DOHH2 (cell line): ENCODE measurements around the gene TMTC2.

ENCODE experiments used
- H3F3A ChIP-seq: fragments of 200-600 bp; sonication (generic), shearing (Covaris generic); 2 replicates; pipeline ENCODE4 v1.6.0; 2016; ENCODE audit warnings: antibody characterized with exemption, mild to moderate bottlenecking; ENCODE audit not compliant: control insufficient read depth, insufficient read depth
- H3K27ac ChIP-seq: fragments of 200-600 bp; sonication (generic); 2 replicates; pipeline ENCODE4 v1.5.1; 2014; ENCODE audit warnings: low read depth, mild to moderate bottlenecking, low read length, moderate library complexity
- H3K27me3 ChIP-seq: fragments of 200-600 bp; sonication (generic); 2 replicates; pipeline ENCODE4 v1.6.1; 2014; ENCODE audit warnings: mild to moderate bottlenecking, low read length, mixed read lengths; ENCODE audit not compliant: control insufficient read depth
- H3K36me3 ChIP-seq: fragments of 200-600 bp; sonication (generic); 2 replicates; pipeline ENCODE4 v1.6.1; 2014; ENCODE audit warnings: mild to moderate bottlenecking, low read length, moderate library complexity, mixed read lengths; ENCODE audit not compliant: control insufficient read depth
- H3K4me1 ChIP-seq: fragments of 200-600 bp; sonication (generic); 2 replicates; pipeline ENCODE4 v1.6.1; 2014; ENCODE audit warnings: mild to moderate bottlenecking, low read length, mixed read lengths; ENCODE audit not compliant: control insufficient read depth
- H3K4me2 ChIP-seq: fragments of 200-600 bp; sonication (generic); 2 replicates; pipeline ENCODE4 v1.6.0; 2014; ENCODE audit warnings: mild to moderate bottlenecking, low read length, moderate library complexity
- H3K4me3 ChIP-seq: fragments of 200-600 bp; sonication (generic); 2 replicates; pipeline ENCODE4 v1.5.1; 2014; ENCODE audit warnings: mild to moderate bottlenecking, low read length, mixed read lengths
- H3K79me2 ChIP-seq: fragments of 200-600 bp; sonication (generic); 2 replicates; pipeline ENCODE4 v1.6.1; 2014; ENCODE audit warnings: mild to moderate bottlenecking, low read length, mixed read lengths; ENCODE audit not compliant: control insufficient read depth
- H3K9me2 ChIP-seq: fragments of 200-600 bp; sonication (generic); replicated peaks from 2 replicates; pipeline ENCODE4 v1.6.1; 2014; ENCODE audit warnings: mild to moderate bottlenecking, low read length, mixed read lengths; ENCODE audit not compliant: control insufficient read depth
- H3K9me3 ChIP-seq: fragments of 200-600 bp; sonication (generic); 2 replicates; pipeline ENCODE4 v1.6.1; 2014; ENCODE audit warnings: antibody characterized with exemption, low read length, mixed read lengths; ENCODE audit not compliant: control insufficient read depth, insufficient read depth
- H4K20me1 ChIP-seq: fragments of 200-600 bp; sonication (generic); 2 replicates; pipeline ENCODE4 v1.6.0; 2014; ENCODE audit warnings: low read depth, mild to moderate bottlenecking, antibody characterized with exemption, low read length, moderate library complexity; ENCODE audit not compliant: control insufficient read depth, insufficient read depth
- CTCF ChIP-seq: fragments of 200-600 bp; sonication (generic); IDR thresholded peaks from one replicate; pipeline ENCODE4 v1.5.1; 2014; ENCODE audit warnings: antibody characterized with exemption, mild to moderate bottlenecking, low read depth, low read length; ENCODE audit not compliant: poor library complexity, severe bottlenecking
- EZH2phosphoT487 ChIP-seq: fragments of 200-600 bp; sonication (generic); IDR thresholded peaks from 2 replicates; pipeline ENCODE4 v1.6.1; 2017; ENCODE audit warnings: borderline replicate concordance, mild to moderate bottlenecking, antibody characterized with exemption, low read length, moderate library complexity, mixed read lengths

The TMTC2 gene

DNA sequence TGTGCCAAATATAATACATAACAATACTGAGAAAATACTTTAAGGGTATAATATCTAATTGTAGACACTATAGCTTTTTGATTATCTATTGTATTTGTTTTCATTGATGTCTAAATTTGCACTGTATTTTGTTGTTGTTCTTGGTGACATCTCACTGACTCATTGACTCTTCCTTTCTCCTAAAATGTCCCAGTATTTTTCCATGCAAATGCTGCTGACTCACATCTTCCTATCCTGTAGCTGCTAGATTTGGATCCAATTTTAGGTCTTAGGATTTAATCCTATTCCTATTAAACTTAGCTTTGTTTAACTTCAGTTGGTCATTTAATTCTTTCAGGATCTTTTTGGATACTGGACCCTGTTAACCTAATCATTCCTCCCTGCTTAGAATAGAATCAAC lies 148.5 kb downstream of the TMTC2 start:
- H3K9me2 ChIP-seq, result no peaks in the 10 kb centered on the region
- TF ChIP-seq EZH2phosphoT487 (no peak), CTCF (no peak)
- H3K27ac ChIP-seq, result no peak overlapping the region
- no peaks in the 10 kb centered on the region for H3K27me3 ChIP-seq
- H3K36me3 ChIP-seq, result no peaks in the 10 kb centered on the region
- H3K4me1 ChIP-seq, result peaks cover 9% of the 10 kb centered on the region
- H3K4me2 ChIP-seq, result no peak overlapping the region
- H3K4me3 ChIP-seq, result no peak overlapping the region
- no peaks in the 10 kb centered on the region for H4K20me1 ChIP-seq
- no peaks in the 10 kb centered on the region for H3K79me2 ChIP-seq
- no peaks in the 10 kb centered on the region for H3K9me3 ChIP-seq
- no peaks in the 10 kb centered on the region for H3F3A ChIP-seq

DNA sequence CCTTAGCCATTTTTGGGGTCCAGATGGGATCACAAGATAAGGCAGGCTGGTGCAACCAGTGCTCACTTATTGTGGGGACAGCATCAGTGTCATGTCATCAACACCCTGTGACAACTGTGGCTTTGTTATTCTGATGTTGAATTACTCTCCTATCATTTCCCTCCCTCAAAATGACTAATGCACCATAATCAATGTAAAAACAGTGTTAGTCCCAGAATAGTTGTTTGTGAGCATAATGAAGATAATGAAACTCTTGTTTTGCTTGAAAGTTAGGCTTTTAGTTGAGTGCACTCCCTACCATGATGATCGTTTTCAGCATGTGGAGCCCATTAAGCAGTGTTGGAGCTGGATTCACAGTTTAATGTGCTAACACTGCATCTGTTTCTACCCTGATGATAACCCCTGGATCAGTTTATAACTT lies 151.4 kb downstream of the TMTC2 start:
- Histone ChIP-seq H3K9me3 (no peaks in the 10 kb centered on the region), H3K36me3 (no peaks in the 10 kb centered on the region), H3K4me3 (no peak overlapping the region), H3K27me3 (no peaks in the 10 kb centered on the region), H4K20me1 (no peaks in the 10 kb centered on the region), H3K79me2 (no peaks in the 10 kb centered on the region), H3F3A (no peaks in the 10 kb centered on the region), H3K9me2 (no peaks in the 10 kb centered on the region), H3K4me2 (no peak overlapping the region), H3K4me1 (no peaks in the 10 kb centered on the region), H3K27ac (no peak overlapping the region)
- TF ChIP-seq CTCF (no peak), EZH2phosphoT487 (no peak)

DNA sequence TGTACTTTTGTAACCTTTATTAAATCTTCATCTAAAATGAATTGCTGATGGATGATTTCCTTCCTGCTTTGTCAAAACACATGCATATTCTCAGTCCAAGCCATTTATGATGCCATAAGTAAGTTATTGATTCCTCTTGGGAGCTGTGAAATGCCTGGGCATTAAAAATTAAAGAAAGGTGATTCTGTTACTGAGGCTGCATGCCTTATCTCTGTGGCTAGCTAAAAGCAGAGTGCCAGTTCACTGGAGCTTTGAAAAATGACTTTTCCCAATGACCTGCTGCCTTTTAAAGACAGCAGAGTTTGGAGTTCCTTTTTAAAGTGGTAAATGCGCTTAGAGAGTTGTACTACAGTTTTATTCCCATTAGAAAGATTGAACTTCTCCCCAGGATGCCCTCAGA lies 152.1 kb downstream of the TMTC2 start:
- Histone ChIP-seq H3K9me2 (no peaks in the 10 kb centered on the region), H3K36me3 (no peaks in the 10 kb centered on the region), H4K20me1 (no peaks in the 10 kb centered on the region), H3F3A (no peaks in the 10 kb centered on the region), H3K9me3 (no peaks in the 10 kb centered on the region), H3K27ac (no peak overlapping the region), H3K4me1 (no peaks in the 10 kb centered on the region), H3K27me3 (no peaks in the 10 kb centered on the region), H3K79me2 (no peaks in the 10 kb centered on the region), H3K4me3 (no peak overlapping the region), H3K4me2 (no peak overlapping the region)
- TF ChIP-seq EZH2phosphoT487 (no peak), CTCF (no peak)

DNA sequence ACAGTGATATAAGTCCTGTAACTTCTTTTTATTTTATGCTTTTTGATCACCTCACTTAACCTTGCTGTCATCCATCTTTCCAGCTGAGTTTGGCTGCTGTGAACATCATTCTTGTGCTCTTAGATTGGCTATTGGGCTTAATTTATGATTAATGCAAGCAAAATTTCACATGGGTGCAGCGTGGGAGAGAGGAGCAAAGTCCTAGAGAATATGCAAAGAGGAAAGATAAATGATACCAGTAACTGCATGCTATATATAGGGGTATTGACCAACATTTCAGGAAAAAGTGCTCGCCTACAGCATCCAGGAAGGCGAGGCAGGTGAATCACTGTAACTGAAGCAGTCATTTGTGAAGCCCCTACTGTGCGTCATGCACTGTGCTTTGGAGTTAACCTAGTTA lies 153.1 kb downstream of the TMTC2 start:
- Histone ChIP-seq H3K27me3 (no peaks in the 10 kb centered on the region), H3K9me2 (no peaks in the 10 kb centered on the region), H3F3A (no peaks in the 10 kb centered on the region), H3K4me3 (no peak overlapping the region), H3K27ac (no peak overlapping the region), H3K36me3 (no peaks in the 10 kb centered on the region), H3K4me1 (no peaks in the 10 kb centered on the region), H3K4me2 (no peak overlapping the region), H3K79me2 (no peaks in the 10 kb centered on the region), H4K20me1 (no peaks in the 10 kb centered on the region), H3K9me3 (no peaks in the 10 kb centered on the region)
- TF ChIP-seq EZH2phosphoT487, result no peak
- TF ChIP-seq CTCF, result no peak
